Measurements from ENCODE around the gene PDCD1.

GRCh38 chr2:241882091-241882625 lies 23.5 kb upstream of the PDCD1 start:
- TF ChIP-seq CTCF (IDR thresholded peaks at IDR 0.05) = 0 out of 2 replicates have a peak, but pooled peaks have one; percentile 7
- no peak for TF ChIP-seq ZFX (IDR thresholded peaks at IDR 0.05; ENCODE audit: borderline replicate concordance)
